Heart left ventricle (tissue), 16 donors: ENCODE results near the gene STOML1. TPM values are rescaled to one million over a fixed set of nuclear protein-coding genes. Genes with fewer than 3 reads are reported as not detected.

Experiments
- ATAC-seq, 4 donors: fragments of 200-7000 bp; cut with Tn5 transposase; one replicate each; pipeline ENCODE4 v1.9.1; 2020 to 2022; ENCODE audit warnings: moderate library complexity in 4 of 4, mild to moderate bottlenecking in 3 of 4, moderate number of reproducible peaks in 1 of 4
- DNase-seq, 5 donors: peaks; one replicate each; pipeline ENCODE4 v3.0.0-alpha.2; 2020
- H3K27ac ChIP-seq, 12 donors: fragments of 200-600 bp; sonication (generic) in 4 of 12; one replicate each; pipeline versions ENCODE4 v1.5.0 to v1.8.0; 2016 to 2022; ENCODE audit warnings: mild to moderate bottlenecking in 2 of 12
- H3K27me3 ChIP-seq, 9 donors: fragments of 200-600 bp; sonication (generic) in 2 of 9; one replicate each; pipeline versions ENCODE4 v1.5.1 to v1.8.0; 2016 to 2022; ENCODE audit warnings: mild to moderate bottlenecking in 3 of 9
- H3K36me3 ChIP-seq, 9 donors: fragments of 200-600 bp; sonication (generic) in 2 of 9; one replicate each; pipeline versions ENCODE4 v1.5.0 to v1.8.0; 2018 to 2022; ENCODE audit warnings: mild to moderate bottlenecking in 2 of 9
- H3K4me1 ChIP-seq, 12 donors: fragments of 200-600 bp; sonication (generic) in 4 of 12; one replicate each; pipeline versions ENCODE4 v1.5.0 to v1.8.0; 2016 to 2022; ENCODE audit warnings: mild to moderate bottlenecking in 3 of 12
- H3K4me3 ChIP-seq, 12 donors: fragments of 200-600 bp; sonication (generic) in 4 of 12; one replicate each; pipeline versions ENCODE4 v1.5.0 to v1.8.0; 2017 to 2022; ENCODE audit warnings: mild to moderate bottlenecking in 9 of 12, moderate library complexity in 4 of 12
- H3K9me3 ChIP-seq, 12 donors: fragments of 200-600 bp; sonication (generic) in 4 of 12; one replicate each; pipeline versions ENCODE4 v1.5.0 to v1.8.0; 2016 to 2022; ENCODE audit warnings: mild to moderate bottlenecking in 1 of 12
- POLR2A ChIP-seq, 2 donors: fragments of 450-650 bp; IDR thresholded peaks; one replicate each; pipeline ENCODE4 v1.6.1; 2017; ENCODE audit warnings: antibody characterized with exemption in 2 of 2, mild to moderate bottlenecking in 2 of 2, moderate library complexity in 2 of 2
- WGBS, 4 donors: extraction: QIAGEN DNeasy Blood & Tissue Kit in 2 of 4; methylation state at CpG; one replicate each; pipeline versions ENCODE4 v1.1.5 to v1.1.7; 2013 to 2018; 5-methylcytosine and 5-hydroxymethylcytosine counted together
- intact Hi-C, 10 donors: fragments of 100-400 bp; cut with DNase I; formaldehyde crosslinking; loops; one replicate each; pipeline versions ENCODE4 v1.11.1 to v1.14.2; 2022
- polyA plus RNA-seq, 2 donors: library from polyadenylated mRNA; stranded (reverse); fragments of 200-250 nt; gene quantifications; one replicate each; pipeline ENCODE4 v1.2.3, GENCODE V29; 2013
- total RNA-seq, 9 donors: library from RNA; depleted of rRNA in 2 of 9; stranded (reverse); fragments of >200 nt in 2 of 9; fragmentation: NEBNext Ultra II Directional in 3 of 9; extraction: Animal tissue kit (Norgen Biotek cat#: 25700) in 3 of 9; gene quantifications; one replicate each; pipeline versions ENCODE4 v1.1.0 to v1.2.4, GENCODE V29; 2016 to 2023
- TF ChIP-seq, protein P1 (sequence below), 12 donors: fragments of 200-600 bp; sonication (generic) in 4 of 12; IDR thresholded peaks; one replicate each; pipeline versions ENCODE4 v1.5.0 to v1.8.0; 2018 to 2022; ENCODE audit warnings: antibody characterized with exemption in 12 of 12, mild to moderate bottlenecking in 5 of 12
- donor health status: ischemic (EF 13 %, LVEDD 7.1; RV severe dilation, severe dysfunction).
- donor health status: healthy with polysubstance abuse.
- donor health status: DM: no; HTN: yes; CAD: no.
- donor health status: DM: no; HTN: no; CAD: no.
- donor health status: ischemic (EF 25% LVEDD 6.9; RV normal size, moderate dysfunction).
- donor health status: ischemic (EF 25% LVEDD 5.7; RV mildly dilated, moderate dysfunction).
- donor health status: healthy.
- donor health status: DM: yes; HTN: yes; CAD: no.
- donor health status: ischemic (EF 35%, LVEDD 5.7; RV mildly dilated, moderate dysfunction).
- donor health status: nonischemic (EF 11% LVEDD 7.7; RV severe dilation, severe dysfunction).
- donor health status: DM: yes; HTN: yes; CAD: no.
- donor health status: PGD.
- donor health status: ischemic (EF 29% LVEDD 5.4; RV normal size, mild dysfunction).
- donor health status: nonischemic (EF 23%, LVEDD 6.1; RV moderate dilation, normal function).

Gene STOML1
- total and polyA plus RNA-seq, 11 donors, result 25.0 to 41.1 (median 27.7) TPM

DNA sequence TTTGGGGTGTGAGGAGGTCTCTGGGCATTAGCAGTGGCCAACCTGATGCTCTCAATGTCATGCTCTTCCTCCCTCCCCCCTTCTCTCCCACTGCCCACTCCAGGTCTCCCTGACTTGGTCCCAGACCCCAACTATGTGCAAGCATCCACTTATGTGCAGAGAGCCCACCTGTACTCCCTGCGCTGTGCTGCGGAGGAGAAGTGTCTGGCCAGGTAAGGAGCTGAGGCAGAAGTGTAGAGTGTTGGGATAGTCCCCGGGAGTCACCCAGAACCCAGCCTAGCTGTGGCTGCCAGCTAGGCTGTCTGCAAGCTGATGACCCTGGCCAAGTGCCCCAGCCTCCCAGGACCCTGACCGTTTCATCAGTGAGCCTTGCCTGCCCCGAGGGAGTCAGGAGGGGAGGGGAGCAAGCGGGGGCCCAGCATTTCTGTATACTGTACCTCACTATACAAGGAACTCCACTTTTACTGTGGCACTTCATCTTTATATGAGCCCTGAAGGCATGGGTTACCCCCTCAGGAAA lies 49.3 kb downstream of the STOML1 start:
- Histone ChIP-seq H3K36me3 (peaks cover 0 to 20% (median 9%) of the 10 kb centered on the region in 9 donors), H3K9me3 (no peaks in the 10 kb centered on the region), H3K27ac (peak overlapping the region in 3 of 12 donors; percentile 1 to 34 (median 4)), H3K27me3 (no peaks in the 10 kb centered on the region), H3K4me1 (peaks cover 0 to 59% (median 22%) of the 10 kb centered on the region in 12 donors), H3K4me3 (no peak overlapping the region)
- ATAC-seq (no peak), DNase-seq (peak in 2 of 5 donors; percentile 25 to 52)
- TF ChIP-seq, protein P1, sequence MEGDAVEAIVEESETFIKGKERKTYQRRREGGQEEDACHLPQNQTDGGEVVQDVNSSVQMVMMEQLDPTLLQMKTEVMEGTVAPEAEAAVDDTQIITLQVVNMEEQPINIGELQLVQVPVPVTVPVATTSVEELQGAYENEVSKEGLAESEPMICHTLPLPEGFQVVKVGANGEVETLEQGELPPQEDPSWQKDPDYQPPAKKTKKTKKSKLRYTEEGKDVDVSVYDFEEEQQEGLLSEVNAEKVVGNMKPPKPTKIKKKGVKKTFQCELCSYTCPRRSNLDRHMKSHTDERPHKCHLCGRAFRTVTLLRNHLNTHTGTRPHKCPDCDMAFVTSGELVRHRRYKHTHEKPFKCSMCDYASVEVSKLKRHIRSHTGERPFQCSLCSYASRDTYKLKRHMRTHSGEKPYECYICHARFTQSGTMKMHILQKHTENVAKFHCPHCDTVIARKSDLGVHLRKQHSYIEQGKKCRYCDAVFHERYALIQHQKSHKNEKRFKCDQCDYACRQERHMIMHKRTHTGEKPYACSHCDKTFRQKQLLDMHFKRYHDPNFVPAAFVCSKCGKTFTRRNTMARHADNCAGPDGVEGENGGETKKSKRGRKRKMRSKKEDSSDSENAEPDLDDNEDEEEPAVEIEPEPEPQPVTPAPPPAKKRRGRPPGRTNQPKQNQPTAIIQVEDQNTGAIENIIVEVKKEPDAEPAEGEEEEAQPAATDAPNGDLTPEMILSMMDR (IDR thresholded peaks at IDR 0.05), result no peak
- TF ChIP-seq POLR2A (IDR thresholded peaks at IDR 0.05), result no peak
- 77 to 87% (median 78%) methylated on average over 6 of the region's 6 CpGs for WGBS, 4 donors
- intact Hi-C loops, result no loop called here

DNA sequence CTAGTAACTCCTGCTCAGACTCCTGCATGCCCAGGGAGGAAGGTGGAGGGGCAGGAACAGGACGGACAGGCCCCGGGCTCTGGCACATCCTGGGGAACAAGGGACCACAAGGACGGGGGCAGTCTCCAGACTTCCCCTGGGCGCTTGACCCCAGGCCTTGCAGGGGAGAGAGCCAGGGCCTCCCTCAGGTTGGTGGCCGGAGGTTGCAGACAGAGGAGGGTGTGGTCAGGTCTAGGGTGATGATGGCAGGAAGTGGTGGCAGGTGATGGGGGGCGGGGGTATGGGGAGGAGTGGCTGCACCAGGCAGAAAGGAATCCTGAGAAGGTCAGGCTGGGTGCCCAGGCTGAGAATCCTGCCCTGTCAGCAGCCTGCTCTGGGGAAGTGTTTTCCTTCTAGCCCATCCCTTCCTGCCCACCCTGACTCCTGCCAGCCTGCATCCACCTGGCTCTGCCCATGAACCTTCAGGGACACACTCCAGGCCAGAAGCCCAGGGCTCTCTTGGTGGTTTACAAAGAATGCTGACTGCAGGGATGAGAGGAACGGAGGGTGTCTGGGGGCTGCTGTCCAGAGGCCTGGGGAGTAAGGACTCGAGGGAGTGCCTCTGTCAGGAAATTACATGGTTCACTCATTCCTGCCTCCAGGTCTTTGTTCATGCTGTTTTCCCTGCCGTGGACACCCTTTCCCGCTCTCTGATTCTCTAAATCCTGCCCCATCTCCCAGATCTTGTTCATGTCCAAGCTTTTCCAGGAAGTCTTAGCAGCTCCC lies 50.0 kb downstream of the STOML1 start:
- ATAC-seq (no peak), DNase-seq (peak in 2 of 5 donors; percentile 26 to 48)
- H3K36me3 ChIP-seq, result peaks cover 0 to 13% (median 3%) of the 10 kb centered on the region in 9 donors
- intact Hi-C loops, result no loop called here
- 63 to 78% (median 70%) methylated on average over 10 of the region's 10 CpGs for WGBS, 4 donors
- H3K9me3 ChIP-seq, result no peaks in the 10 kb centered on the region
- H3K4me3 ChIP-seq, result no peak overlapping the region
- H3K4me1 ChIP-seq, result peaks cover 0 to 61% (median 22%) of the 10 kb centered on the region in 12 donors
- H3K27ac ChIP-seq, result peak overlapping the region in 5 of 12 donors; percentile 4 to 80 (median 34)
- TF ChIP-seq POLR2A (IDR thresholded peaks at IDR 0.05), result no peak
- TF ChIP-seq, protein P1 (IDR thresholded peaks at IDR 0.05), result no peak
- H3K27me3 ChIP-seq, result no peaks in the 10 kb centered on the region

DNA sequence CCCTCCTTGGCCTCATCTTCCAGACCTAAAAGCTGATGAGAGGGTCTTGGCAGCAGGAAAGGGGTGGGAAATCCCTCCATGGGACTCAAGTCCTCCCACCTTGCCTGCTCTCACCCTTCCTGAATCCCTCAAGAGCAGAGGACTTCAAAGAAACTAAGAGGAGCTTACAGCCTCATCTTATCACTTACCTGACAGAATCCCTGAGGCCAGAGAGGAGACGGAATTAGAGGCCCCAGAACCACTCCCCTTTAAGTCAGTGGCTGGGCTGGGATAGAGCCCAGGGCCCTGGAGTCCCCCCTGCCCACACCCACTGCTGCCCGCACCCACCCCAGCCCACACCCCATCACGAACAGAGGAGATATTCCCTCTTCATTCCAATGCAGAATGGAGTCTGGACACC lies 50.6 kb downstream of the STOML1 start:
- intact Hi-C loops, result no loop called here
- DNase-seq (peak in 1 of 5 donors; percentile 10), ATAC-seq (no peak)
- Histone ChIP-seq H3K9me3 (no peaks in the 10 kb centered on the region), H3K27me3 (no peaks in the 10 kb centered on the region), H3K27ac (peak overlapping the region in 7 of 12 donors; percentile 10 to 80 (median 29)), H3K4me3 (no peak overlapping the region), H3K4me1 (peaks cover 0 to 67% (median 25%) of the 10 kb centered on the region in 12 donors), H3K36me3 (peaks cover 0 to 7% (median 0%) of the 10 kb centered on the region in 9 donors)
- 74 to 89% (median 85%) methylated on average over 3 of the region's 3 CpGs for WGBS, 4 donors
- TF ChIP-seq POLR2A (IDR thresholded peaks at IDR 0.05), result no peak
- TF ChIP-seq, protein P1 (IDR thresholded peaks at IDR 0.05), result no peak

DNA sequence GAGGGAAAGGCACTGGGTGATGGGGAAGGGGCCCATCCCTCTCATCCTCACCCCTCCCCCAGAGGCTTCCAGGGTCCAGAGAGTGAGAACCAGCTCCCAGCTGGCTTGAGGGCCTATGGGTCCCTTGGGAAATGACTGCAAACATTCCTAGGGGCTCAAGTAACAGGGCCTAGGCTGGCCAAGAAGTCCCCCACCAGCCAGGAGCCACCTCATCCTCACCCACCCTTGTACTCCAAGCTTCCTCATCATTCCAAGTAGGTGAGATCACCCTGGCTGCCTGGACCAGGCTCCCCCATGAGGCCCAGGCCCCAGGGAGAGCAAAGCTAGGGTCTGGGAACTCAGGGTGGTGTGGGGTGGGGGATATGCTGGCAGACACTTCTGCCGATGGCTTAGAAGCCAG lies 51.1 kb downstream of the STOML1 start:
- peak in 2 of 5 donors; percentile 46 to 64 for DNase-seq
- WGBS, 4 donors, result 90 to 100% (median 92%) methylated on average over 1 of the region's 1 CpG; no CpG with 5 or more reads in 1 of the 4 donors
- Histone ChIP-seq H3K4me1 (peaks cover 0 to 71% (median 27%) of the 10 kb centered on the region in 12 donors), H3K36me3 (peaks cover 0 to 3% (median 0%) of the 10 kb centered on the region in 9 donors), H3K9me3 (no peaks in the 10 kb centered on the region), H3K27ac (peak overlapping the region in 8 of 12 donors; percentile 10 to 80 (median 54)), H3K4me3 (no peak overlapping the region), H3K27me3 (no peaks in the 10 kb centered on the region)
- intact Hi-C loops, result no loop called here
- TF ChIP-seq POLR2A (IDR thresholded peaks at IDR 0.05), result no peak
- TF ChIP-seq, protein P1 (IDR thresholded peaks at IDR 0.05), result no peak
- peak; percentile 4 to 70 (median 33) for ATAC-seq
